Measurements from ENCODE around the gene XRCC6. TPM values are rescaled to one million over a fixed set of nuclear protein-coding genes. Genes with fewer than 3 reads are reported as not detected.
"Not testable (repeated sequence)": the region's sequence is repeated elsewhere in the genome, so short reads cannot be mapped to it uniquely, and the experiment has no call there.

XRCC6 gene
- total RNA-seq, 1 donor from 2014 or later = 173 TPM

DNA sequence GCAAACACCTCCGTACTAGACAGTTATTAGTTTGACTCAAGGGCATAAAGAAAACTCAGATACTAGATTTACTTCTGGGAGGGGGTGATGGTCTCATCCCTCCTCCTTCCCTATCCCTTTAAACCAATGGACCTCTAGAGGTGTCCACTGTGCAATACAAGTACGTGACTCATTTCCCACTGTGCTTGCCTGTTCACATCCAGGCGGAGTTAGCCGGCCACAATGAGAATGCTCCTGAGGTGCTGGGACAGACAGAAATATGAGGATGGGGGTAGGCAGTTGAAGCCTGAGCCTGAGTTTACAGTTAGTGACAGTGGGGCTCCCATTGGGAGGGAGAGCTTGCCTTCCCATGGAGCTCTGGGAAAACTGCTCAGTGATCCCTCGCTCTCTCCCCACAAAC lies 23.0 kb upstream of the XRCC6 start:
- no peak for DNase-seq (ENCODE audit: low spot score)

DNA sequence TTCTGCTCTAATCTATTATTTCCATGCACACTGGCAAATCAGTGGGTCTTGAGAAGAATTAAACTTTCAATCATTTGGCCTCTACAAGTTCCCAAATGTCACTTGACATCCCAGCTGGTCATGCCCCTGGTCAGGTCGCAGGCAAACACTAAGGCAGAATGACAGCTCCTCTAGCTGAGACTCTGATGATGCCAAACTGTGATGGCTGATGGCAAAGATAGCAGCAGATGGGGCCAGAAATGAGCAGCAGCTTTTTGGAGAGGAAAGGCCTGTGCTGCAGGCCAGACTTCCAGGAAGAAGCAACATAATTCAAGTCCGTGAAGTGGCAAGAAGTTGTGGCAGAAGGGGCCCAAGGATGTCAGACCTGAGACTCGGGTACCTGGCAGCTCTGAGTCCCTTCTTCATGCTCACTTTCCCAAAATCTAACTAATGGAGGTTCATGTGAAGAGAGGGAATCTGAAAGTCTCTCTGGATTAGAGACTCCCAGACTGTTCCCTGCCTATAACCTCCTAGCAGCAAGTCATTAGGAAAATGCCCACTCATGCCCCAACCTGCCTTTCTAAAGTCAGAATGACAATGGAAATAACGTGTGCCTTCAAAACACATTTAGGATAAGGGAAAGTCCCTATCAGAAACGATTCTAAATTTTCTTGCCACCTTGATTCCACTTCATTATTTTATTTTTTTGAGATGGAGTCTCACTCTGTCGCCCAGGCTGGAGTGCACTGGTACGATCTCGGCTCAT lies 22.0 kb upstream of the XRCC6 start:
- DNase-seq (ENCODE audit: low spot score) = no peak

DNA sequence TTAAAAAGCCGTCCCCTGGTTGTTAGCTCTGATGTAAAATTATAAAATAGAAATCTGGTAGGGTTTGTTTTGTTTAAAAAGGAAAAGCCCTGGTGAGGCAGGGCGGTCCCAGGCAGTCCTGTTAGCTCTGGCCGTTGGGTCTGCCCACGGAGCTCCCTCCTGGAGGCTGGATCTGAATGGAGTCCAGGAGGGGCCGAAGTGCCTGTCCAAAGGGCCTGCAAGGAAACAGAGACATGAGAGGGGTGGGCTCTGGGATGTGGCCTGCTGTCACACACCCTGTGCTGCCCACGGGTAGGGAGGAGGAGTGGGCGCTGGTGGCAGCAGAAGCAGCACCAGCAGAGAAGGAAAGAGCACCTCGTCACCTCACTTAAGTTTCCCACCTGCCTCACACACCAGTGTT lies 20.1 kb upstream of the XRCC6 start:
- DNase-seq (ENCODE audit: low spot score) = no peak

DNA sequence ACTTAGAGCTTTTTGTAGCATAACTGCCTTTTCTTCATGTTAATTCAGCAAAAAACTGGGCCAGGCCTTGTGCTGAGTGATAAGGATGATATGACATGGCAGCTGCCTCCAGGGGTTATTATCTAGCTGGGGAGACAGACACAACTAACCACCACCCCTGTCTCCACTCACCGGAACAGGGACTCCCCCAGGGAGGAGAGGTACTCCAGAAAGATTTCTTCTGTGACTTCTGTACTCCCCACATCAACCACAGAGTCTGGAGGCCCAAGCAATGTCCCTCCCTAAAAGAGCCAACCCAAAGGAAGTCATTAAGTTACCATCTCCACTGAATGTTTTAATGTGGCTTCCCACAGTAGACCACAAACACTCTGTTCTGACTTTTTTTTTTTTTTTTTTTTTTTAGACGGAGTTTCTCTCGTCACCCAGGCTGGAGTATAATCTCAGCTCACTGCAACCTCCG lies 17.2 kb upstream of the XRCC6 start:
- DNase-seq (ENCODE audit: low spot score) = no peak

DNA sequence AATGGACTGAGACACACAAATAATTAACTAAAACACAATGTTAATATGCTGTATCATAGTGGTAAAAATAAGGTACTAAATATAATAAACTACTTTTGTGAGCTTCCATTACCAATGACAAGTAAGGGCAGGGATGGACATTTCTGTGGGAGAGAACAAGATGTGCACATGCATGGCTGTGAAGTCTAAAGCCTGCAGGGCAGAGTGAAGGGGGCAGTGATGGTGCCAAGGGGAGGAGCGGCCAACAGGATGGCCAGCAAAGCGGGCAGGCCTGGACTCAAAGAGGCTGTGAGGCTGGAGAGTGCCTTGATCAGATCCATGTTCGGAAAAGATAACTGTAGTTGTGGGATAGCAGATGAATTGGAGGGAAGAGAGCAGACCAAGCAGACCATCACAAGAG lies 12.7 kb upstream of the XRCC6 start:
- no peak for DNase-seq (ENCODE audit: low spot score)

DNA sequence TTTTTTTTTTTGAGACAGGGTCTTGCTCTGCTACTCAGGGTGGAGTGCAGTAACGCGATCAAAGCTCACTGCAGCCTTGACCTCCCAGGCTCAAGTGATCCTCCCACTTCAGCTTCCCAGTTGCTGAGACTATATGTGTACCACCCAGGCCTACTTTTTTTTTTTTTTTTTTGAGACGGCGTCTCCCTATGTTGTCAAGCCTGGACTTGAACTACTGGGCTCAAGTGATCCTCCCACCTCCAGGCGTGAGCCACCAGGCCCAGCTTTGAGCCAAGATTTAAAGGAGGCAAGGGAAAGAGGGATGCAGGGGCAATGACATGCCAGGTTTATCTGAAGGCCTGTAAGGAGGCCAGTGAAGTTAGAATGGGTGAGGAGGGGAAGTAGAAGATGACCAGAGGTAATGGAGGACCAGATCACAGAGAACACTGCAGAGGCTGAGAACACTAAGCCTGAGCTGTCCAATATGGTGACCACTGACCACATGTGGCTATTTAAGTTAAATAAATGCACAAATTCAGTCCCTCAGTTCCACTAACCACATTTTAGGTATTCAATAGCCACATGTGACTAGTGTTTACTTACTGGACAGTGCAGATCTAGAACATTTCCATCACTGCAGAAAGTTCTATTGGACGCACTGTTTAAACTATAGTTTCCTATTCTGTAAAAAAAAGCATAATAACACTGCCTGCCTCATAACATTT lies 8.3 kb upstream of the XRCC6 start:
- no peak for DNase-seq (ENCODE audit: low spot score)

DNA sequence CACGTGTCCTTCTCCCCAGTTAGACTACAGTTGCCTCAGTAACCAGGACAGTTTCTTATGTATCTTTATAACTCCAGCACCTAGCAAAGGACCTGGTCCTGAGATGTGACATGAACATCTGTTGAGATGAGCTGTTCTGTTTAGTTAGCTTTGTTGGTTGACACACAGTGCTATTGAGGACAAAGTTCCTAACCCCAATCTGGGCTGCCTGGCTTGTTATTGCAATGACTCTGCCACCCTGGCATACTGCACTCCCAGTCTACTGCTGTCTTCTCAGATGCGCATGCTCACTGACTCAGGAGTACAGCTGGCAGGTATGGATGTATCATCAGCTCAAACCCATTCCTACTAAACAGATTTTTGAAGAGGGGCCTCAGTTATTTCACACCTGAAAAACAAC lies 7.6 kb upstream of the XRCC6 start:
- DNase-seq (ENCODE audit: low spot score) = no peak

DNA sequence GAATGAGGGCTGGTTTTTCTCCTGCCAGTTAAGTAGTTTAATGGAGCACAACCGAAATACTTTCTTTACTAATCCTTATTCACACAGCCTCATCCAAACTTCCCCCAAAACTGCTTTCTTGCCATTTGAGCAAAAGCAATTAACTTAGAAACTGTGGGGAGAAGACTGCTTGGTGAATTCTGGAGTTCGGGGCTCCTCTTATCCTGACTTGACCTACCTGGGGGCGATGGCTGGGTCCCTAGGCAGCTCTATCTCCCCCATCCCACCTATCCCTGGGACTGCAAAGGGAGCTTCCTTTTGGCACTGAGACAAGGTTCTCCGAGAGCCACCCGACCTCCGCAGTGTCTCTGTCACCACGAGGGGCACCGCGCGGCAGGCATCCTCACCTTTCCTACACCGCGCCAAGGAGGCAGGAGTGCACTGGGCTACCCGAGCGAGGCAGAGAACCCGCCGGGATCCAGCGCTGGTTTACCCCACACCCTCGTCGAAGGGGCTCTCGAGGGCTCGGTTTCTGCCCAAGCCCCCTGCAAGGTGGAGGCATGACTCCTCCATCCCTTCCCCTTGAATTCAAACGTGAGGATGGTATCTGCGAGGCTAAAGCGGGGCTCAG lies 1.0 kb upstream of the XRCC6 start:
- DNase-seq (ENCODE audit: low spot score) = no peak

DNA sequence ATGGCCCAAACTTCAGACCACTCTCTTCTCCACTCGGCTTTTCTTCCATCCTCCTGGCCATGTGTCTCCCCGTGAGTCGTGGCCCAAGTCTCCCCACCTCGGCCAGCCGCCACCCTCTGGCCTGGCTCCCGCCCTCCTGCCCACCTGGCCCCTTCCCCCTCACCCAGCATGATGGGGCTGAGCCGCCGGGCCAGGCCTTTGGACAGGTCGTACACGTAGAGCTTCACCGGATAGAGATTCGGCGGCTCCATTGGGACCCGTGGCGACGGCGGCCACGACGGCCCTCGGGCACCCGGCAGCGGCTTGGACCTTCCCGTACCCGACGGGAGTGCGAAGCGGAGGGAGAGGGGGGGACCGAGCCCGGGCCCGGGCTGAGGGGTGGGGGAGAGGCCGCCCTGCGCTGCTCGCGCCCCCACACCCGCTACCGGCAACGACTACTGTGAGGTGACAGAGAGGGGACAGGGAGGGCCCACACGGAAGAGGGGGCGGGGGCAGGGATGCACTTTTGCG lies 451 bp upstream of the XRCC6 start, which contains the start of gene DESI1:
Gene DESI1 (minus strand): TSS at position 455 of the 510 bp plus-strand sequence. CDS start 204 bp downstream, at position 251.
- DNase-seq (ENCODE audit: low spot score) = no peak

DNA sequence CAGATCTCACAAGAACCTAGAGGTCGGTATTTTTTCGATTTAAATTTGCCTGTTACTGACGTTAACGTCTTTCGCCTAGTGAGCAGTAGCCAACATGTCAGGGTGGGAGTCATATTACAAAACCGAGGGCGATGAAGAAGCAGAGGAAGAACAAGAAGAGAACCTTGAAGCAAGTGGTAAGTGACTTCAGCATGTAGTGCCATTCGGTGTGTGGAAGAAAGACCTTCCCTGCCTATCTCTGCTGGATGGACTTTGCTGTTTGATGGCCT lies 750 bp downstream of the XRCC6 start:
- DNase-seq (ENCODE audit: low spot score) = no peak

DNA sequence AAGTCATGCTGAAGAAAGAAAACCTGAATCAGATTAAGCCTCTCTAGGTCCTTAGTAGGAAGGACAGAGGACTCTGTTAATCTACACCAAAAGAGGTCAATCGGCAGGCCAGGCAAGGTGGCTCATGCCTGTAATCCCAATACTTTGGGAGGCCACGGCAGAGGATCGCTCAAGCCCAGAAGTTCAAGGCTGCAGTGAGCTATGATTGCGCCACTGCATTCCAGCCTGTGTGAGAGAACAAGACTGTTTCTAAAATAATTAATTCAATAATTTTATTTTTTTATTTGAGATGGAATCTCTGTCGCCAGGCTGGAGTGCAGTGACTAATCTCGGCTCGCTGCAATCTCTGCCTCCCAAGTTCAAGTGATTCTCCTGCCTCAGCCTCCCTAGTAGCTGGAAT lies 4.5 kb downstream of the XRCC6 start:
- DNase-seq (ENCODE audit: low spot score) = no peak

DNA sequence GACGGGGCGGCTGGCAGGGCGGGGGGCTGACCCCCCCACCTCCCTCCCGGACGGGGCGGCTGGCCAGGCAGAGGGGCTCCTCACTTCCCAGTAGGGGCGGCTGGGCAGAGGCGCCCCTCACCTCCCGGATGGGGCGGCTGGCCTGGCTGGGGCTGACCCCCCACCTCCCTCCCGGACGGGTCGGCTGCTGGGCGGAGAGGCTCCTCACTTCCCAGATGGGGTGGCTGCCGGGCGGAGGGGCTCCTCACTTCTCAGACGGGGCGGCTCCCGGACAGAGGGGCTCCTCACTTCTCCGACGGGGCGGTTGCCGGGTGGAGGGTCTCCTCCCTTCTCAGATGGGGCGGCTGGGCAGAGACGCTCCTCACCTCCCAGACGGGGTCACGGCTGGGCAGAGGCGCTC lies 10.0 kb downstream of the XRCC6 start:
- DNase-seq (ENCODE audit: low spot score) = peak; percentile 76

DNA sequence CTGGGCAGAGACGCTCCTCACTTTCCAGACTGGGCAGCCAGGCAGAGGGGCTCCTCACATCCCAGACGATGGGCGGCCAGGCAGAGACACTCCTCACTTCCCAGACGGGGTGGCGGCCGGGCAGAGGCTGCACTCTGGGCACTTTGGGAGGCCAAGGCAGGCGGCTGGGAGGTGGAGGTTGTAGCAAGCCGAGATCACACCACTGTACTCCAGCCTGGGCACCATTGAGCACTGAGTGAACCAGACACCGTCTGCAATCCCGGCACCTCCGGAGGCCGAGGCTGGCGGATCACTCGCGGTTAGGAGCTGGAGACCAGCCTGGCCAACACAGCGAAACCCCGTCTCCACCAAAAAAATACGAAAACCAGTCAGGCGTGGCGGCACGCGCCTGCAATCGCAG lies 10.5 kb downstream of the XRCC6 start:
- DNase-seq (ENCODE audit: low spot score) = not testable (repeated sequence)

DNA sequence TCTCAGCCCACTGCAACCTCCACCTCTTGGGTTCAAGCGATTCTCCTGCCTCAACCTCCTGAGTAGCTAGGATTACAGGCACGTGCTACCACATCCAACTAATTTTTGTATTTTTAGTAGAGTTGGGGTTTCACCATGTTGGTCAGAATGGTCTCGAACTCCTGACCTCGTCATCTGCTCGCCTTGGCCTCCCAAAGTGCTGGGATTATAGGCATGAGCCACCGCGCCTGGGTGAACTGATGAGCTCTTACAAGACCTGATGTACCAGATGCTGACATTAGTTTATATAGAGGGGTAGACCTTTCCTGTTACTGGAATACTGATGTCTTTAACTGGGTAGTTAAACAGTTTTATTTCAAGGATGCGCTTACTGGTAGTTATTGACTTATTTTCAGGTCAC lies 13.5 kb downstream of the XRCC6 start:
- DNase-seq (ENCODE audit: low spot score) = peak; percentile 51

DNA sequence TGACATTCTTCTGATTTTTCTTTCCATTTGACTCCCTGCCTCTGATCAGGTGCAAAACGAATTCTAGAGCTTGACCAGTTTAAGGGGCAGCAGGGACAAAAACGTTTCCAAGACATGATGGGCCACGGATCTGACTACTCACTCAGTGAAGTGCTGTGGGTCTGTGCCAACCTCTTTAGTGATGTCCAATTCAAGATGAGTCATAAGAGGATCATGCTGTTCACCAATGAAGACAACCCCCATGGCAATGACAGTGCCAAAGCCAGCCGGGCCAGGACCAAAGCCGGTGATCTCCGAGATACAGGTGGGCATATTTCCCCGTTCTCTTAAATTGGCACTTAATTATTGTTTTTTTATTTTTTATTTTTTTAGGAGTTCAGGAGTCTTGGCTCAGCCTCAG lies 15.4 kb downstream of the XRCC6 start:
- peak; percentile 55 for DNase-seq (ENCODE audit: low spot score)

DNA sequence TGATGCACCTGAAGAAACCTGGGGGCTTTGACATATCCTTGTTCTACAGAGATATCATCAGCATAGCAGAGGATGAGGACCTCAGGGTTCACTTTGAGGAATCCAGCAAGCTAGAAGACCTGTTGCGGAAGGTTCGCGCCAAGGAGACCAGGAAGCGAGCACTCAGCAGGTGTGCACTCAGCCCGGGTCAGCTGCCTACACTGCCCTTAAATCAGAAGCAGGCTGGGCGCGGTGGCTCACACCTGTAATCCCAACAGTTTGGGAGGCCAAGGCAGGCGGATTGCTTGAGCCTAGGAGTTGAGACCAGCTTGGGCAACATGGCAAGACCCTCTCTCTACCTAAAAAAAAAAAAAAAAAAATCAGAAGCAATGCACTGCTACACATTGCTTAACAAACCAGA lies 16.5 kb downstream of the XRCC6 start:
- DNase-seq (ENCODE audit: low spot score) = peak; percentile 35

DNA sequence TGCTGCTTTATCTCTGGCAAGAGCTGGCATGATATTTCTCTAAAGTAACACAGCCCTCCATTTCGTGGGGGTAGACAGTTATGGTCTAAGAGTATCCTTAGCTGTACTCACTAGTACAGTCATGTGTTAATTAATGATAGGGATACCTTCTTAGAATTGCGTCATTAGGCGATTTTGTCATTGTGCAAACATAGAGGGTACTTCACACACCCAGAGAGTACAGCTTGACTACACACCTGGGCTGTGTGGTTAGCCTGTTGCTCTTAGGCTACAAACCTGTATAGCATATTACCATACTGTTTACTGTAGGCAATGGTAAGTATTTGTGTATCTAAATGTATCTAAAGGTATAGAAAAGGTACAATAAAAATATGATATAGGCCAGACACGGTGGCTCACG lies 17.0 kb downstream of the XRCC6 start:
- DNase-seq (ENCODE audit: low spot score) = no peak

DNA sequence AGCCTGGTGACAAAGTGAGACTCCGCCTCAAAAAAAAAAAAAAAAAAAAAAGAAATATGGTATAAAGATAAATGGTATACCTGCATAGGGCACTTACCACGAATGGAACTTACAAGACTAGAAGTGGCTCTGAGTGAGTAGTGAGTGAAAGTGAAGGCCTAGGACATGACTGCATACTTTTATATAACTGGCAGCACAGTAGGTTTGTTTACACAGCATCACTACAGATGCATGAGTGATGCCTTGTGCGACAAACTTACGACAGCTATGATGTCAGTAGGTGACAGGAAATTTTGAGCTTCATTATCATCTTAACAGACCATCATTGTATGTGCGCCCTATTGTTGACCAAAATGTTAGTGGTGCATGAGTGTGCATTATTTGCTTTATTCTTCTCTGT lies 17.7 kb downstream of the XRCC6 start:
- DNase-seq (ENCODE audit: low spot score) = no peak

DNA sequence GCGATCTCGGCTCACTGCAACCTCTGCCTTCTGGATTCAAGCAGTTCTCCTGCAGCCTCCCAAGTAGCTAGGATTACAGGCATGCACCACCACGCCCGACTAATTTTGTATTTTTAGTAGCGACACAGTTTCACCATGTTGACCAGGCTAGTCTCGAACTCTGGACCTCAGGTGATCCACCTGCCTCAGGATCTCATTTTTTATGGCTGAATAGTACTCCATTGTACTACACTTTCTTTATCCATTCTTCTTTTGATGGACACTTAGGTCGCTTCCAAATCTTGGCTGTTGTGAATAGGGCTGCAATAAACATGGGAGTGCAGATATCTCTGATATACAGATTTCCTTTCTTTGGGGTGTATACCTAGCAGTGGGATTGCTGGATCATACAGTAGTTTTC lies 20.8 kb downstream of the XRCC6 start:
- DNase-seq (ENCODE audit: low spot score) = no peak

DNA sequence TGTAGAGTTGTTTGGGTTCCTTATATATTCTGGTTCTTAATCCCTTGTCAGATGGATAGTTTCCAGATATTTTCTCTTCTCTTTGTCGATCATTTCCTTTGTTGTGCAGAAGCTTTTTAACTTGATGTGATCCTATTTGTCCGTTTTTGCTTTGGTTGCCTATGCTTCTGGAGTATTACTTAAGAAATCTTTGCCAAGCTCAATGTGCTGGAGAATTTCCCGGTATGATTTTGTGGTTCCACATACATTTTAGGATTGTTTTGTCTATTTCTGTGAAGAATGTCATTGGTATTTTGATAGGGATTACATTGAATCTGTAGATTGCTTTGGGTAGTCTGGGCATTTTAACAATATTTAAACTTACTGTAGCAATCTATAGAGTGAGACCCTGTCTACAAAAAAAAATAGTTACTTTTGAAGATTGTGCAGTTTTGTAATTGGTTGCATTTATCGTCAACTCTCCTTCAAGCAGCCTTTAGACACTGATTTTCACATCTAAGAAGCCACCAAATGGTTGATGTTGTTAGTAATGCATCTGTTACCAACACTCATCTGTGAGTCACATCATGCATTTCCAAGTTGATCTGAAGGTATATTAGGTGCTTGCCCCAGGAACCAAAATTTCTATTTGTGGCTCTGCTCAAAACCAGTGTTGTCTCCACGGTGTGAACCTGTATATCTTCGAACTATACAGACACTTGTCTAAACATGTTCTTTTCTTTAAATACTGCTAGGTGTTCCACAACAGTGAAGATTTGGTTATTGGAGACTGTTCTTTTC lies 21.4 kb downstream of the XRCC6 start:
- DNase-seq (ENCODE audit: low spot score) = no peak

DNA sequence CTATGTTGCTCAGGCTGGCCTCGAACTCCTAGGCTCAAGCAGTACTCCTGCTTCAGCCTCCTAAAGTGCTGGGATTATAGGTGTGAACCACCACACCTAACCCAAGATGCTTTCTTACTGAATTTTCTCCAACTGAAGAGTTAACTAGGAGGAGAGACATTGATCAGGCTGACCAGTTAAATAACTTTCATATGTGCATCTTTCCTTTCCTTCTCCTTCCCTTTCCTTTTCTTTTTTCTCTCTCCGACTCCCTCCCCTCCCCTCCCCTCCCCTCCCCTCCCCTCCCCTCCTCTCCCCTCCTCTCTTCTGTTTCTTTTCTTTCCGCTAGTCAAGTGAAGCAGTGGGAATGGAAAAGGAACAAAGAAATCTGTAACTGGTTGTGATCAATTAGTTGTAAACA lies 26.7 kb downstream of the XRCC6 start:
- DNase-seq (ENCODE audit: low spot score) = no peak

DNA sequence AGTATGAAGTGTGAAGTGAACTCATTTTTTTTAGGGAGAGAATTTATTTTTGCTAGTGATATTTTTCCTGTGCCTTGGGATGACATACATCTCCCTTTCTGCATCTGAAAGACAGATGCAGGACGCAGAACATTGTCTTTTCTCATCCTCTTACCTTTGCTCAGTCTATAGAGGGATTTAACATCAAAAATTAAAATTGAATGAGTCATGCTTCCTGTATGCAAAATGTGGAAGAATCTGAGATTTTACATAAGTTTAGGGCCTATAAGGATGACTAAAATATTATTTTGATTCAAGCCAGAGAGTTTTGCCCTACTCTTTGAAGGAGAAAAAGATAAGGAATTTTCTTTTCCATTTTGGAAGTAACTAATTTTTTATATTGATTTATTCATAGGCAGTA lies 27.3 kb downstream of the XRCC6 start:
- DNase-seq (ENCODE audit: low spot score) = no peak

Data from mesenteric fat pad (tissue), 1 donor.